Measurements from ENCODE around the gene LRRC46.

Gene LRRC46

DNA sequence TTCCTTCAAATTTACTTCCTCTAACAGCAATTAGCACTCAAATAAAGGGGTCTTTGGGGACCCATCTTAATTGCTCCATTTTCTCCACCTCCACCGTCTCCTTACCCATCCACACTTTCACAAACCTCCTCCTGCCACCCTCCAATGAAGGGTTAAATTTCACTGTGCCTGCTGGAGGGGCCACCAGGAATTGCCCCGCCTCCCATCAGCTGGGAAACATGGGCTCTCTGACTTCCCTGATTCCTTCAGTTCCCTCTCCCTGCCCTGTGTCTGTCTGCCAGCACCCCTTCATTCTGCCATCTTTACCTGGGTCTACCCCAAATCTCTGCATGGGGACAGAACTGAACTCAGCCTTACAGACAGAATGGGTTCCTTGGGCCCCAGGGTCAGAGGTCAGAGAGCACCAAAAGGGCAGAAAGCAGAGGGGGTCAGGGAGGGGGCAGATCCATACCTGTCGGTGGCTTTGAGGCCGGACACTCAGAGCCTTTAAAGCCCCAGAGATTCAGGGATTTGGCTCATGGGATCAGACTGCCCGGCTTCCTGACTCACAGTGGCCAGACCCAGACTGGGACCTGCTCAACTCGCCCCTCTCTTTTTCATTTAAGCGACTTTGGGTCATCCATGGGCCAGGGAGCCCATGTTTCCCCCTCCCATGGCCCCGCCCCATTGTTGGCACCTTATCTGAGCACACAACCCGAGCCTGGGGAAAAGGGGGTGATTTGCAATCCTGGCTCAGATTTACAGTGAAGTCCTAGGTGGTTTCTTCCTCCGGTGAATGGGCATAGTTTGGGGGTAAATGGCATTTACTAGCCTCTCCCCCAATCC lies 46.9 kb downstream of the LRRC46 start:
- DNase-seq (ENCODE audit: low read depth), result no peak

DNA sequence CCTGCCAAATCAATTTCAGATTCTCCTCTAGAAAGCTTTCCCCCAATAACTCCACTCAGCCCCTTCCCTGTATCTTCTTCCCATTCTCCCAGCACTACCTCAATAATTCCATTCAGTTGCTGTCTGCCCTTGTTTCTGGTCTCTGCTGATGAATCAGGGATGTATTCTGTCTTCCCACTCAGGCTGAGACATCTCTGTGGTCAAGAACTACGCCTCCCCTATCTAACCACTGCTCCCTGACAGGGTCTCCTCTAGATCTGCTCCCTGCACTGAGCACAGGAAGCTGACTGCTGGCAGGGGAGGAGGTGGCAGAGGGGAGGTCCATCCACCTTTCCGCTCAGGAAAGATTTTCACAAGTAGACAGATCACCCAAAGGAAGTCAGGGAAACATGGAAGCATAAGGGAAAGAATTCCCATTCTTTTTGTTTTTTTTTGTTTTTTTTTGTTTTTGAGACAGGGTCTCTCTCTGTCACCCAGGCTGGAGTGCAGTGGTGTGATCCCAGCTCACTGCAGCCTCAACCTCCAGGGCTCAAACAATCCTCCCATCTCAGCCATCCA lies 47.6 kb downstream of the LRRC46 start:
- no peak for DNase-seq (ENCODE audit: low read depth)

DNA sequence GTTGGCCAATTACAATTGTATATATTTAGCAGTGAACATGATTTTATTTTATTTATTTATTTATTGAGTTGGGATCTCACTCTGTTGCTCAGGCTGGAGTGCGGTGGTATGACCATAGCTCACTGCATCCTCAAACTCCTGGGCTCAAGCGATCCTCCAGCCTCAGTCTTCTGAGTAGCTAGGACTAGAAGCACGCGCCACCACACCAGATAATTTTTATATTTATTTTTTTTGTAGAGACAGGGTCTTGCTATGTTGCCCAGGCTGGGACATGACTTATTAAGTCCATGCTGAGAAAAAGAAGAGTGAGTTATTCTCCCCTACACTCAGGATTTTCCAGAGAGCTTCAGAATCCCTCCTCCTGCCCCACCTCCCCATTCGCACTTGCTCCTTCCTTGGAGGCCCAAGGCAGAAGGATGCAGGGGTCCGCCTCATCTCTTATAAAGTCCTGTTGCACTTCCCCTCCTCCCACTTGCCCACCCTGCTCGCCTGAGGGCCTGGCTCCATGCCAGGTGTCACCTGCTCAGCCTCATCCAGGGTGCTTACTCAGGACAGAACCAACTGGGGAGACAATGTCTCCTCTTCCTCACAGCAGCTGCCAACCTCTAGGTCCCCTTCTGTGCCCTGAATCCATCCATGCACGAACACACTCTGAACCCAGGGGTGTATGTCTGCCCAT lies 48.4 kb downstream of the LRRC46 start:
- DNase-seq (ENCODE audit: low read depth), result no peak

DNA sequence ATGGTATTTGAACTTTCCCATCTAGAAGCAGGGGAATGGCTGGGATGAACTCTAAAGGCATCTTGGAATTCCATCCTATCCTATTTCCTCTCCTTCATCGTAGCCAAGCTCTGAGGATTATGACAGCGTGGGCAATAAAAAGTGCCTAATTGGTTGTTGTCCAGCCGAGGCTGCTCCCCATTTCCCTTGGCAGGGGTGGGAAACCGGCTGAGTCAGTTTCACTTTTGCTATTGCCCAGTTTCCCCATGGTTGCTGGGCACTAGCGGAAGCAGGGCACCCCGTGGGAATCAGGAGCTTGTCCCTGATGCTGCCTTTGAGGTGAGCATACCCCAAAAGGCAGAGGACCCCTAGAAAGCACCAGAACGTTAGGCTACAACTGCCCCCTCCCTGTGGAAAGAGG lies 50.8 kb downstream of the LRRC46 start:
- no peak for DNase-seq (ENCODE audit: low read depth)

- no peak for DNase-seq (ENCODE audit: low read depth)
Measured at GRCh38 chr17:47882695-47883588, 51.5 kb downstream of the LRRC46 start.

GRCh38 chr17:47883589-47884426 lies 52.3 kb downstream of the LRRC46 start:
- DNase-seq (ENCODE audit: low read depth), result no peak

- no peak for DNase-seq (ENCODE audit: low read depth)
Measured at GRCh38 chr17:47884427-47884740, 52.9 kb downstream of the LRRC46 start.

DNA sequence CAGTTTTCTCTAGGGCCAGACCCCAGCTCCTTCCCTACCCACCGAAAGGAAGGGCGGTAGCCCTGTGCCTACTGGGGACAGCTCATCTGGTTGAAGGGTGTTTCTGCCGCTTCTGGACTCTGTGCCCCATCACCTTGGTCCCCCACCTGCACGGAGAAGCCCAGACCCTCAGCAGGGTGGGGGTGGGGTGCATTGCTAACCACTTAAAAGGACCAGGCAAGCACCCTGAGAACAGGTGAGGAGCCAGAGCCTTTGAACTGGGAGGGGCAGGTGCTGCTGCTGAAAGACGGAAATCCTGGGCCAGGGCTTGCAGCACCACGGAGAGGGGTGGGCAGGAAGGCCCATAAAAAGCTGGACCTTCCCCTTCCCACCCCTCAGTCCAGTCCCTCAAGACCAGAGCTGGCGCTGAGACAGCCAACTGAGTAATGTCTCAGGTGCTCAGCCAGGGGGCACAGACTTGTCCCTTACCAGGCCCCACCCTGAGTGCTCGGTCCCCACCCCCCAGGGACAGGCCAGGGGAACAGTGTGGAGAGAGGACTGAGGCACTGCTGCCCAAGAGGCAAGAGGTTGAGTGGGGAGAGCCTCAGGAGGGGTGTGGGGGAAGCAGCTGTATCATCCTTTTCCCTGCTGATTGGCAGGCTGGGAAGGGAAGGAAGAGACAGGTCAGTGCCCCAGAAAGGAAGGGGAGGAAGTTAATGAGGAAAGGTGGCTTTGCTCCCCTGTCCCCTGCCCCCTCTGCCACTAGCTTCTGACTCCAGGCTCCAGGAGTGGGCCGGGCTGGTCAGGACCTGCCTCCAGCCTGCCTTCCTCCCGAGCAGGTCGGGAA lies 53.6 kb downstream of the LRRC46 start:
- no peak for DNase-seq (ENCODE audit: low read depth)

Measured in activated T-cell treated with anti-CD3 and anti-CD28 coated beads for 1 hour (primary cell).